ENCODE data around the gene CCDC7.
"Not testable (repeated sequence)": the region's sequence is repeated elsewhere in the genome, so short reads cannot be mapped to it uniquely, and the experiment has no call there.

The CCDC7 gene

GRCh38 chr10:32744321-32744720, 298.4 kb downstream of the CCDC7 start:
- no peak for DNase-seq

GRCh38 chr10:32746869-32747268, 300.9 kb downstream of the CCDC7 start:
- DNase-seq, result no peak

GRCh38 chr10:32751582-32751981, 305.6 kb downstream of the CCDC7 start:
- no peak for DNase-seq

- not testable (repeated sequence) for DNase-seq
Observed at GRCh38 chr10:32754900-32755299, 309.0 kb downstream of the CCDC7 start.

GRCh38 chr10:32771217-32771616, 325.3 kb downstream of the CCDC7 start:
- DNase-seq, result no peak

- no peak for DNase-seq
Observed at GRCh38 chr10:32773105-32773504, 327.2 kb downstream of the CCDC7 start.

- DNase-seq, result no peak
Observed at GRCh38 chr10:32786968-32787367, 341.0 kb downstream of the CCDC7 start.

- no peak for DNase-seq
Observed at GRCh38 chr10:32787690-32788284, 341.8 kb downstream of the CCDC7 start.

GRCh38 chr10:32788359-32788758, 342.4 kb downstream of the CCDC7 start:
- DNase-seq, result no peak

- DNase-seq, result no peak
Observed at GRCh38 chr10:32790483-32790882, 344.5 kb downstream of the CCDC7 start.

GRCh38 chr10:32793033-32793432, 347.1 kb downstream of the CCDC7 start:
- no peak for DNase-seq

- DNase-seq, result no peak
Observed at GRCh38 chr10:32795598-32796183, 349.8 kb downstream of the CCDC7 start.

GRCh38 chr10:32797393-32797792, 351.5 kb downstream of the CCDC7 start:
- DNase-seq, result not testable (repeated sequence)

- no peak for DNase-seq
Observed at GRCh38 chr10:32846974-32847373, 401.0 kb downstream of the CCDC7 start.

GRCh38 chr10:32851301-32851700, 405.4 kb downstream of the CCDC7 start:
- no peak for DNase-seq

GRCh38 chr10:32854435-32854834, 408.5 kb downstream of the CCDC7 start:
- DNase-seq, result no peak

- DNase-seq, result no peak
Observed at GRCh38 chr10:32865170-32865569, 419.2 kb downstream of the CCDC7 start.

- no peak for DNase-seq
Observed at GRCh38 chr10:32877915-32878314, 432.0 kb downstream of the CCDC7 start.

- DNase-seq, result no peak
Observed at GRCh38 chr10:32878646-32879045, 432.7 kb downstream of the CCDC7 start.

GRCh38 chr10:32882076-32882475, 436.1 kb downstream of the CCDC7 start:
- DNase-seq, result no peak

GRCh38 chr10:32887481-32887880, 441.5 kb downstream of the CCDC7 start:
- DNase-seq, result no peak

- DNase-seq, result no peak
Observed at GRCh38 chr10:32888161-32888927, 442.4 kb downstream of the CCDC7 start.

GRCh38 chr10:32889631-32890212, 443.8 kb downstream of the CCDC7 start:
- DNase-seq, result no peak

- DNase-seq, result no peak
Observed at GRCh38 chr10:32890444-32890843, 444.5 kb downstream of the CCDC7 start.
